T-cell (primary cell): ENCODE data around the gene RPAP2. TPM values are rescaled to one million over a fixed set of nuclear protein-coding genes. Genes with fewer than 3 reads are reported as not detected.

ENCODE experiments used
- ATAC-seq, 4 experiments: fragments of 200-7000 bp in 3 of 4; fragments of 150-1000 bp in 1 of 4; cut with Tn5 transposase; replicated peaks in 1 of 4; 1 replicate in 3 of 4; 2 replicates in 1 of 4; pipeline ENCODE4 v1.10.0; 2021; ENCODE audit warnings: moderate library complexity in 3 of 4, mild to moderate bottlenecking in 2 of 4, moderate number of reproducible peaks in 1 of 4
- CTCF ChIA-PET, 2 donors: fragments of 300-600 bp; sonication (Branson Sonifier 250); formaldehyde crosslinking; loops; one replicate each; lab custom pipeline; 2022; ENCODE audit warnings: antibody characterized with exemption in 2 of 2; lab: Charles Lee
- POLR2A ChIA-PET, 2 donors: fragments of 300-600 bp; sonication (Branson Sonifier 250); formaldehyde crosslinking; loops; one replicate each; lab custom pipeline; 2022; ENCODE audit warnings: antibody characterized with exemption in 2 of 2; lab: Charles Lee
- DNase-seq, 35 experiments: peaks; one replicate each; pipeline versions ENCODE4 v3.0.0 to v3.0.0-alpha.2; 2013 to 2023
- H3K27ac ChIP-seq: one replicate; pipeline ENCODE4 v1.5.1; 2013; ENCODE audit warnings: low read length
- H3K27me3 ChIP-seq, 2 experiments: replicated peaks in 1 of 2; 1 replicate in 1 of 2; 2 replicates in 1 of 2; pipeline versions ENCODE4 v1.6.1 to v1.7.0; 2013; ENCODE audit warnings: low read length in 1 of 2, mixed read lengths in 1 of 2; ENCODE audit not compliant: control insufficient read depth in 2 of 2, insufficient read depth in 2 of 2; ENCODE audit errors: extremely low read depth in 1 of 2
- H3K36me3 ChIP-seq, 2 donors: 1 replicate in 1 of 2; 2 replicates in 1 of 2; pipeline versions ENCODE4 v1.6.1 to v1.7.0; 2013; ENCODE audit warnings: low read length in 1 of 2; ENCODE audit not compliant: control insufficient read depth in 2 of 2, insufficient read depth in 1 of 2; ENCODE audit errors: extremely low read depth in 1 of 2
- H3K4me1 ChIP-seq, 2 experiments: 1 replicate in 1 of 2; 2 replicates in 1 of 2; pipeline versions ENCODE4 v1.6.1 to v1.7.0; 2013; ENCODE audit warnings: low read length in 2 of 2, mixed read lengths in 1 of 2; ENCODE audit not compliant: insufficient read depth in 2 of 2, control insufficient read depth in 1 of 2; ENCODE audit errors: extremely low read depth in 1 of 2
- H3K4me3 ChIP-seq, 2 donors: 1 replicate in 1 of 2; 2 replicates in 1 of 2; pipeline versions ENCODE4 v1.5.1 to v1.7.0; 2013; ENCODE audit warnings: mild to moderate bottlenecking in 2 of 2, low read length in 1 of 2, moderate library complexity in 1 of 2; ENCODE audit not compliant: control insufficient read depth in 1 of 2; ENCODE audit errors: extremely low read depth in 1 of 2
- H3K9me3 ChIP-seq: 2 replicates; pipeline ENCODE4 v1.7.0; 2013
- H3K27ac Mint-ChIP-seq, 2 donors: one replicate each; pipeline ENCODE4 v1.8.0; 2020 to 2021; ENCODE audit warnings: mild to moderate bottlenecking in 2 of 2, mixed read lengths in 2 of 2
- H3K27me3 Mint-ChIP-seq, 2 donors: one replicate each; pipeline ENCODE4 v1.8.0; 2021 to 2022; ENCODE audit warnings: mixed read lengths in 2 of 2
- H3K36me3 Mint-ChIP-seq: one replicate; pipeline ENCODE4 v1.8.0; 2021; ENCODE audit warnings: mixed read lengths
- H3K4me1 Mint-ChIP-seq, 3 donors: one replicate each; pipeline ENCODE4 v1.8.0; 2020 to 2022; ENCODE audit warnings: mixed read lengths in 3 of 3, mild to moderate bottlenecking in 1 of 3
- H3K4me3 Mint-ChIP-seq, 3 donors: one replicate each; pipeline ENCODE4 v1.8.0; 2020 to 2022; ENCODE audit warnings: mild to moderate bottlenecking in 3 of 3, mixed read lengths in 3 of 3, moderate library complexity in 3 of 3
- H3K9me3 Mint-ChIP-seq, 3 donors: one replicate each; pipeline ENCODE4 v1.8.0; 2020 to 2022; ENCODE audit warnings: mixed read lengths in 3 of 3
- WGBS: methylation state at CpG from one replicate; pipeline ENCODE4 v1.1.5; 2013; ENCODE audit warnings: missing lambda C conversion rate; ENCODE audit not compliant: insufficient coverage; 5-methylcytosine and 5-hydroxymethylcytosine counted together
- total RNA-seq, 35 experiments: library from RNA in 6 of 35; stranded (reverse) in 6 of 35; fragments of 120-200 nt in 1 of 35; gene quantifications; one replicate each; pipeline versions ENCODE4 v1.2.1 to v1.2.4 and lab custom pipeline; 2013 to 2026

Gene RPAP2
- total RNA-seq, 5 donors from 2014 or later (not counting 1 experiment from before 2014, with no cell fraction given) = 24.7 to 31.7 (median 29.9) TPM

DNA sequence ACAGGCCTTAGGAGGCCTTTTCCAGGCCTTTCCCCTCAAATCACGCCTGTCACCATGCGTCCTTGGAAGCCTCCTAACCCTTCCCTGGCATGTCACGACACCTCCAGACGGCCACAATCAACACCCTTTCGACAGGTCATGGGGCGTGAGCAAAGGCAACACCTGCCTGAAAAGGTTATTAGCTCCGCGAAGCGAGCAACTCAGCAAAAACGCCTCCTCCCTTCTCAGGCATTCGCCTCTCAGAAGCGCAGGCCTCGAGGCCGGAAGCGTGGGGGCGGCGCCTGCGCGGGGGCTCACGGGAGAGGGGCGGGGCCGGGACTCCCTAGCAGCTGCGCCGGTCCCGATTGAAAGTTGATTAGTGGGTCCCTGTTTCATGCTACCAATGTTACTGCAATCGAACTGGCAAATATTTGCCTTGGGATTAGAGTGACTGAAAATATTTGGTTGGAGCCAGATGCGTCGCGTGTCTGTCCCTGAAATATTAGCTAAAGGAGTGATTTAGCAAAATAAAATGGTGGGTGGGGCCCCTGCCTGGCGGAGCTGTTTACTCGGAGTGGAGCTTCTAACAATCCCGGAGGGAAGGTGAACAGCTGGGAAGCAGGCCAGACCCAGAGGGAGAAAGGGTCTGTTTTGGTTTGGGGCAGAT, 143.0 kb downstream of the RPAP2 start:
- H3K36me3 ChIP-seq = no peaks in the 10 kb centered on the region
- DNase-seq (no peak), ATAC-seq (no peak)
- Mint-ChIP-seq H3K4me3 (no peak overlapping the region), H3K9me3 (no peaks in the 10 kb centered on the region), H3K4me1 (peaks cover 7 to 9% (median 8%) of the 10 kb centered on the region in 3 donors), H3K36me3 (no peaks in the 10 kb centered on the region), H3K27me3 (no peaks in the 10 kb centered on the region), H3K27ac (no peak overlapping the region)
- no peak overlapping the region for H3K27ac ChIP-seq
- WGBS = 94% methylated on average over 32 of the region's 32 CpGs
- H3K4me3 ChIP-seq = no peak overlapping the region
- H3K9me3 ChIP-seq = no peaks in the 10 kb centered on the region
- ChIA-PET POLR2A (interaction anchor here in 1 of 2 donors (0.6 kb wide), 1 partner anchor 26 kb away, joined by 9 read pairs; no protein-coding TSS in a partner anchor), CTCF (interaction anchor here in 1 of 2 donors (0.5 kb wide), 1 partner anchor 97 kb away, joined by 3 read pairs; no protein-coding TSS in a partner anchor)
- H3K27me3 ChIP-seq = no peaks in the 10 kb centered on the region
- H3K4me1 ChIP-seq = no peaks in the 10 kb centered on the region

DNA sequence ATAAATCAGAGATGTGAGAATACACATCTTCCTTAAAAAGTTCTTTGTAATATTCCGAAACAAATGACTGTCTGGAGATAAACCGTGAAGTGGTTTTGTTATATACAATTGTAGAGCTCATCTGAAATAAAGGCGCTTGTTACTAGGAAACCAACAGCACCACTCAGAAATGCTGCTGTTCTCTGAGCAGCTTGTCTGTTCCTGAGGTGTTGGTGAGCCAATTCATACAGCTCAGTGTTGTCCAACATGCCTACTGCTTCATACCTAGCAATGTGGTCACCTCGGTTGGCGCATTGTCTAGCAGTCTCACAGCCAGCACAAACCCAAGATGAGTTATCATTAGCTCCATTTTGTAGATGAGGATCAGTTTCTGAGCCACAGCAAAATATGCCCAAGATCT, 143.5 kb downstream of the RPAP2 start:
- Mint-ChIP-seq H3K4me3 (no peak overlapping the region), H3K27ac (no peak overlapping the region), H3K4me1 (peaks cover 7 to 10% (median 9%) of the 10 kb centered on the region in 3 donors), H3K9me3 (no peaks in the 10 kb centered on the region), H3K36me3 (no peaks in the 10 kb centered on the region), H3K27me3 (no peaks in the 10 kb centered on the region)
- no peaks in the 10 kb centered on the region for H3K9me3 ChIP-seq
- ChIA-PET CTCF (no interaction called here), POLR2A (interaction anchor here in 1 of 2 donors (0.6 kb wide), 1 partner anchor 27 kb away, joined by 9 read pairs; no protein-coding TSS in a partner anchor)
- no peaks in the 10 kb centered on the region for H3K4me1 ChIP-seq
- no peaks in the 10 kb centered on the region for H3K27me3 ChIP-seq
- H3K36me3 ChIP-seq = no peaks in the 10 kb centered on the region
- 95% methylated on average over 3 of the region's 5 CpGs for WGBS
- no peak overlapping the region for H3K27ac ChIP-seq
- ATAC-seq (no peak), DNase-seq (no peak)
- no peak overlapping the region for H3K4me3 ChIP-seq

DNA sequence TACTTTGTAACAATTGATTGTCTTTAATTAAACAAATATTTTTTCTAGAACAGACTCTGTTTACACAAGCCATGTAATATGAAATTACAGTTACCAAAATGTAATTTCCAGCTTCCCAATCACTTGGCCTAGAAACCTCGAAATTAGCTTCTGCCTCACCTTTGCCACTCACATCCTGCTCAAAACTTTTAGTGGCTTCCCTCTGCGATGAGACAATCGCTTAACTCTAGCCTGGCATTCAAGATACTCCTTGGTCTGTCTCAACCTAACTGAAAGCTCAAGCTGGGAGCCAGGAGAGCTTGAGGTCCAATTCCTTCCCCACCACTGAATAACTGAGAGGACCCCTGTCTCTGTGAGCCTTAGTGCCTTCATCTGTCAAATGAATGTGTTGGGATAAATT, 145.0 kb downstream of the RPAP2 start:
- H3K4me1 ChIP-seq = no peaks in the 10 kb centered on the region
- no peaks in the 10 kb centered on the region for H3K27me3 ChIP-seq
- H3K9me3 ChIP-seq = no peaks in the 10 kb centered on the region
- Mint-ChIP-seq H3K4me3 (no peak overlapping the region), H3K4me1 (peaks cover 7 to 11% (median 9%) of the 10 kb centered on the region in 3 donors), H3K27ac (no peak overlapping the region), H3K27me3 (no peaks in the 10 kb centered on the region), H3K36me3 (no peaks in the 10 kb centered on the region), H3K9me3 (no peaks in the 10 kb centered on the region)
- CTCF ChIA-PET = interaction anchor here (0.6 to 0.8 kb wide), 2 partner anchors 39 to 40 kb away, joined by 3 read pairs; no protein-coding TSS in a partner anchor
- H3K36me3 ChIP-seq = no peaks in the 10 kb centered on the region
- no peak overlapping the region for H3K4me3 ChIP-seq
- H3K27ac ChIP-seq = no peak overlapping the region
- no peak for DNase-seq
- POLR2A ChIA-PET = no interaction called here
- no peak for ATAC-seq
- WGBS = 69% methylated on average over 3 of the region's 3 CpGs

DNA sequence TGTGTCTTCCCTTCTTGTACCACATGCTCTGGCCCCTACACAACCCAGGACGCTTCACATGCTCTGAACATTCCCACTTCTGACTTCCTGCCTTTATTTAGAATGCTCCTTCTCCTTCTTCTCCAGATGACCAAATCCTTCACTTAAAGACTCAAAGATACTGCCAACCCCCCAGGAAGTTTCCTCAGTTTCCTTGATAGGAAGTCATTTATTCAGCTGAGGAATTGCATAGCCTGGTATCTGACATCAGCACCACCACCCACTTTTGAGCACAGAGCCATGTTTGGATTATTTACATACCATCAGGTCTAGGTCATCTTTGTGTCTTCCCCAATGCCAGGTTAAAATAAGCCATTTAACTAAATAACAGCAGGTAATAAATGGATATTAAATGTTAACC, 145.5 kb downstream of the RPAP2 start:
- no peaks in the 10 kb centered on the region for H3K4me1 ChIP-seq
- no peaks in the 10 kb centered on the region for H3K9me3 ChIP-seq
- no peak for DNase-seq
- H3K9me3 Mint-ChIP-seq = no peaks in the 10 kb centered on the region
- no peaks in the 10 kb centered on the region for H3K27me3 ChIP-seq
- no peak for ATAC-seq
- POLR2A ChIA-PET = no interaction called here
- no peaks in the 10 kb centered on the region for H3K36me3 Mint-ChIP-seq
- no peaks in the 10 kb centered on the region for H3K27me3 Mint-ChIP-seq
- 100% methylated on average over 1 of the region's 1 CpG for WGBS
- no peak overlapping the region for H3K4me3 ChIP-seq
- H3K4me1 Mint-ChIP-seq = peaks cover 2 to 9% (median 7%) of the 10 kb centered on the region in 3 donors
- no peak overlapping the region for H3K4me3 Mint-ChIP-seq
- no peak overlapping the region for H3K27ac Mint-ChIP-seq
- no peak overlapping the region for H3K27ac ChIP-seq
- CTCF ChIA-PET = interaction anchor here in 1 of 2 donors (0.8 kb wide), 1 partner anchor 39 kb away, joined by 3 read pairs; no protein-coding TSS in a partner anchor
- H3K36me3 ChIP-seq = no peaks in the 10 kb centered on the region

DNA sequence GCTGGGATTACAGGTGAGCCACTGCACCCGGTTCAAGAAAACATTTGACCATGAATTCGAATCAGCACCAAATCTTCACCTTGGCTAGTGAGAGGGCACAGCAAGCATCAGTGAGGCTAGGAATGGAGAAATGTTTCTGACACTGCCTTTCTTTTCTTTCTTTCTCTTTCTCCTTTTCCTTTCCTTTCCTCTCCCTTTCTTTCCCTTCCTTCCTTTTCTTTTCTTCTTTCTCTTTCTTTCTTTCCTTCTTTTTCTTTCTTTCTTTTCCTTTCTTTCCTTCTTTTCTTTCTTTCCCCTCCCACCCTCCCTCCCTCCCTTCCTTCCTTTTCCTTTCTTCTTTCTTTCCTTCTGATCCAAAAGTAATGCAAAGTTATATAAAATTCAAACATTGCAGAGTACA, 147.0 kb downstream of the RPAP2 start:
- H3K9me3 ChIP-seq = no peaks in the 10 kb centered on the region
- Mint-ChIP-seq H3K4me3 (no peak overlapping the region), H3K27me3 (no peaks in the 10 kb centered on the region), H3K27ac (no peak overlapping the region), H3K9me3 (no peaks in the 10 kb centered on the region), H3K36me3 (no peaks in the 10 kb centered on the region), H3K4me1 (peaks cover 0 to 7% (median 3%) of the 10 kb centered on the region in 3 donors)
- WGBS = 100% methylated on average over 1 of the region's 2 CpGs
- no peaks in the 10 kb centered on the region for H3K4me1 ChIP-seq
- ChIA-PET CTCF (no interaction called here), POLR2A (no interaction called here)
- no peak for DNase-seq
- H3K27ac ChIP-seq = no peak overlapping the region
- no peaks in the 10 kb centered on the region for H3K36me3 ChIP-seq
- ATAC-seq = no peak
- no peaks in the 10 kb centered on the region for H3K27me3 ChIP-seq
- H3K4me3 ChIP-seq = no peak overlapping the region

DNA sequence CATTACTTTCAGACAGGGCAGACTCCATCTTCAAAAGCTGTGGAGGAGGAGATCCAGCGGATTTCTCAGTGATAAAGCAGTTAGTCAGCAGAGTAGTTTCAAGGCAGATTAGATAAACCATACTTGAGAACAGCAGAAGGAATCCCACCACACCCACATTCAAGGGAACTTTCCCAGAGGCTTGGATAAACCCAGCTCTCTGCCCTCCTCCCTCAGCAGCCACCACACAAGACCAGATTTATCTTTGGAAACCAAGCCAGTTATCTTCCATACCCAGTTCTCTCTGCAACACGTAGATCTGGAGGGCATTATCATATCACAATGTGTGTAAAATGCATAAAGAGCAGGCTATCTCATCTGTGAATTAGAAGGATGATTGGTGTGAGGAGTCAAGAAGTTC, 147.7 kb downstream of the RPAP2 start:
- Histone ChIP-seq H3K4me1 (no peaks in the 10 kb centered on the region), H3K36me3 (no peaks in the 10 kb centered on the region), H3K9me3 (no peaks in the 10 kb centered on the region), H3K27ac (no peak overlapping the region), H3K4me3 (no peak overlapping the region), H3K27me3 (no peaks in the 10 kb centered on the region)
- Mint-ChIP-seq H3K4me3 (no peak overlapping the region), H3K4me1 (peaks cover 0 to 7% (median 3%) of the 10 kb centered on the region in 3 donors), H3K36me3 (no peaks in the 10 kb centered on the region), H3K9me3 (no peaks in the 10 kb centered on the region), H3K27me3 (no peaks in the 10 kb centered on the region), H3K27ac (no peak overlapping the region)
- ChIA-PET CTCF (no interaction called here), POLR2A (no interaction called here)
- DNase-seq = no peak
- no peak for ATAC-seq
- WGBS = no CpG with 5 or more reads among the region's 2 CpGs
